Mesenchymal stem cell (in vitro differentiated cells and primary cell): ENCODE measurements around the gene MYBPC2.

Experiments
- DNase-seq: peaks from one replicate; pipeline ENCODE4 v3.0.0-alpha.2; 2013
- H2AFZ ChIP-seq: one replicate; pipeline ENCODE4 v1.6.1; 2013; ENCODE audit warnings: low read depth, mild to moderate bottlenecking, control low read depth, inconsistent platforms, low read length, moderate library complexity
- H2AK5ac ChIP-seq: 2 replicates; pipeline ENCODE4 v1.6.1; 2013; ENCODE audit warnings: low read length, moderate library complexity, mild to moderate bottlenecking, inconsistent platforms; ENCODE audit not compliant: severe bottlenecking
- H2BK120ac ChIP-seq: one replicate; pipeline ENCODE4 v1.6.1; 2013; ENCODE audit warnings: low read depth, mild to moderate bottlenecking, inconsistent platforms, low read length, moderate library complexity
- H2BK12ac ChIP-seq, 2 experiments: one replicate each; pipeline ENCODE4 v1.6.1; 2013; ENCODE audit warnings: inconsistent platforms in 2 of 2, low read length in 2 of 2, mild to moderate bottlenecking in 2 of 2, moderate library complexity in 2 of 2, control low read depth in 1 of 2
- H2BK15ac ChIP-seq: one replicate; pipeline ENCODE4 v1.6.1; 2013; ENCODE audit warnings: mild to moderate bottlenecking, low read depth, inconsistent platforms; ENCODE audit not compliant: poor library complexity, severe bottlenecking
- H2BK5ac ChIP-seq: 2 replicates; pipeline ENCODE4 v1.6.1; 2013; ENCODE audit warnings: low read depth, mild to moderate bottlenecking, low read length, control low read depth, inconsistent platforms; ENCODE audit not compliant: poor library complexity, severe bottlenecking
- H3K14ac ChIP-seq, 2 experiments: one replicate each; pipeline ENCODE4 v1.6.1; 2013; ENCODE audit warnings: inconsistent platforms in 2 of 2, low read length in 2 of 2, control low read depth in 1 of 2, mild to moderate bottlenecking in 1 of 2, moderate library complexity in 1 of 2
- H3K18ac ChIP-seq, 2 experiments: one replicate each; pipeline ENCODE4 v1.6.1; 2013; ENCODE audit warnings: inconsistent platforms in 2 of 2, low read length in 2 of 2, control low read depth in 1 of 2, low read depth in 1 of 2, mild to moderate bottlenecking in 1 of 2
- H3K23ac ChIP-seq, 2 experiments: one replicate each; pipeline ENCODE4 v1.6.1; 2013; ENCODE audit warnings: inconsistent platforms in 2 of 2, low read length in 2 of 2, mild to moderate bottlenecking in 2 of 2, moderate library complexity in 2 of 2, control low read depth in 1 of 2
- H3K27ac ChIP-seq: 2 replicates; pipeline ENCODE4 v1.5.1; 2013; ENCODE audit warnings: mild to moderate bottlenecking, moderate library complexity, low read length, control low read depth, inconsistent platforms; ENCODE audit not compliant: poor library complexity, severe bottlenecking
- H3K27me3 ChIP-seq, 2 experiments: 2 replicates each; pipeline versions ENCODE4 v1.6.1 to v1.7.0; 2013; ENCODE audit warnings: low read length in 2 of 2, mild to moderate bottlenecking in 2 of 2, moderate library complexity in 2 of 2, control low read depth in 1 of 2, inconsistent platforms in 1 of 2; ENCODE audit not compliant: control insufficient read depth in 1 of 2, insufficient read depth in 1 of 2
- H3K36me3 ChIP-seq, 2 experiments: 2 replicates each; pipeline versions ENCODE4 v1.6.1 to v1.7.0; 2013; ENCODE audit warnings: low read length in 2 of 2, control low read depth in 1 of 2, inconsistent platforms in 1 of 2, low read depth in 1 of 2, mild to moderate bottlenecking in 1 of 2; ENCODE audit not compliant: insufficient read depth in 2 of 2, control insufficient read depth in 1 of 2
- H3K4ac ChIP-seq, 2 experiments: one replicate each; pipeline ENCODE4 v1.6.1; 2013; ENCODE audit warnings: inconsistent platforms in 2 of 2, low read length in 2 of 2, mild to moderate bottlenecking in 2 of 2, moderate library complexity in 2 of 2, control low read depth in 1 of 2, low read depth in 1 of 2
- H3K4me1 ChIP-seq: 2 replicates; pipeline ENCODE4 v1.6.1; 2013; ENCODE audit warnings: low read depth, low read length, control low read depth; ENCODE audit not compliant: control insufficient read depth, insufficient read depth
- H3K4me2 ChIP-seq: 2 replicates; pipeline ENCODE4 v1.6.1; 2013; ENCODE audit warnings: low read length, mild to moderate bottlenecking, inconsistent platforms; ENCODE audit not compliant: poor library complexity, severe bottlenecking
- H3K4me3 ChIP-seq, 2 experiments: 2 replicates each; pipeline versions ENCODE4 v1.5.1 to v1.7.0; 2013; ENCODE audit warnings: low read length in 2 of 2, mild to moderate bottlenecking in 2 of 2, control low read depth in 1 of 2, low read depth in 1 of 2; ENCODE audit not compliant: insufficient read depth in 1 of 2
- H3K79me1 ChIP-seq: replicated peaks from 2 replicates; pipeline ENCODE4 v1.6.1; 2013; ENCODE audit warnings: mild to moderate bottlenecking, control low read depth, low read length, inconsistent platforms; ENCODE audit not compliant: poor library complexity, severe bottlenecking
- H3K9ac ChIP-seq: 2 replicates; pipeline ENCODE4 v1.7.0; 2013; ENCODE audit warnings: mild to moderate bottlenecking, low read length, moderate library complexity
- H3K9me3 ChIP-seq: 2 replicates; pipeline ENCODE4 v1.7.0; 2013; ENCODE audit warnings: mild to moderate bottlenecking, low read length; ENCODE audit not compliant: control insufficient read depth
- H4K8ac ChIP-seq: one replicate; pipeline ENCODE4 v1.6.1; 2013; ENCODE audit warnings: inconsistent platforms, mild to moderate bottlenecking, low read length, moderate library complexity
- H4K91ac ChIP-seq: one replicate; pipeline ENCODE4 v1.6.1; 2013; ENCODE audit warnings: mild to moderate bottlenecking, low read length, inconsistent platforms
- WGBS: methylation state at CpG from one replicate; pipeline ENCODE4 v1.1.7; 2013; ENCODE audit warnings: mixed read lengths; 5-methylcytosine and 5-hydroxymethylcytosine counted together

Gene MYBPC2

DNA sequence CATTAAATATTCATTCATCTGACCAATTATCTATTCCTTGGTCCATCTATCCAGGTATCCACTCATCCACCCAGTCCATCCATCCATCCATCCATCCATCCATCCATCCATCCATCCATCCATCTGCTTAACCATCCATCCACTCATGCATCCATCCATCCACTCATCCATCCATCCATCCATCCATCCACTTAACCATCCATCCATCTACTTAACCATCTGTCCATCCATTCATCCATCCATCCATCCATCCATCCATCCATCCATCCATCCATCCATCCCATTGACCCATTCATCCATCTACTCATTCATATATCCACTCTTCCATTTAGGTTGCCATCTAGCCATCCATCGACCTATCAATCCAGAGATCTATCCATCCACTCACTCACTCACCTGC, 11.4 kb downstream of the MYBPC2 start:
- Histone ChIP-seq H2BK120ac (no peak overlapping the region), H3K4me1 (no peaks in the 10 kb centered on the region), H4K8ac (no peak overlapping the region), H4K91ac (no peak overlapping the region), H3K23ac (no peak overlapping the region), H3K18ac (no peak overlapping the region), H2AK5ac (no peak overlapping the region), H2AFZ (no peak overlapping the region), H3K9ac (no peak overlapping the region), H3K27me3 (peaks cover 0 to 6% of the 10 kb centered on the region in 2 experiments), H3K9me3 (no peaks in the 10 kb centered on the region), H2BK5ac (no peak overlapping the region), H2BK15ac (no peak overlapping the region), H2BK12ac (no peak overlapping the region), H3K4me3 (no peak overlapping the region), H3K79me1 (no peaks in the 10 kb centered on the region), H3K4me2 (no peak overlapping the region), H3K4ac (no peak overlapping the region), H3K27ac (no peak overlapping the region), H3K36me3 (peaks cover 0 to 11% of the 10 kb centered on the region in 2 experiments), H3K14ac (no peak overlapping the region)
- WGBS, result 37% methylated on average over 1 of the region's 1 CpG
- no peak for DNase-seq

DNA sequence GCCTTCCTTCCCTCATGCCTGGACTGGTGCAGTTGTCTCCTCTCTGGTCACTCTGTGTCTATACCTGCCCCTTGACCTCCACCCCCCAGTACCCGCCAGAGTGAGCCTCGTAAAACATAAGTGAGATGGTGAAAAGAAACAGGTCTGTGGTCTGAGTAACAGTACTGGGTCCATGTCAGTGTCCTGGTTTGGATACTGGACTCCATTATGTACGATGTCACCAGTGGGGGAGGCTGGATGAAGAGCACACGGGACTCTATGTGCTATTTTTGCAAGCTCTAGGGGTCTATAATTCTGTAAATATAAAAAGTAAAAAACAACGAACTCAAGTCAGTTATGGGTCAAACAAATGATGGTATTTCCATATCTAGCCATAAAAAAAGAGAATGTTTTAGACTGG, 14.4 kb downstream of the MYBPC2 start:
- 83% methylated on average over 2 of the region's 5 CpGs for WGBS
- H3K9ac ChIP-seq, result no peak overlapping the region
- peaks cover 10 to 23% of the 10 kb centered on the region in 2 experiments for H3K27me3 ChIP-seq

DNA sequence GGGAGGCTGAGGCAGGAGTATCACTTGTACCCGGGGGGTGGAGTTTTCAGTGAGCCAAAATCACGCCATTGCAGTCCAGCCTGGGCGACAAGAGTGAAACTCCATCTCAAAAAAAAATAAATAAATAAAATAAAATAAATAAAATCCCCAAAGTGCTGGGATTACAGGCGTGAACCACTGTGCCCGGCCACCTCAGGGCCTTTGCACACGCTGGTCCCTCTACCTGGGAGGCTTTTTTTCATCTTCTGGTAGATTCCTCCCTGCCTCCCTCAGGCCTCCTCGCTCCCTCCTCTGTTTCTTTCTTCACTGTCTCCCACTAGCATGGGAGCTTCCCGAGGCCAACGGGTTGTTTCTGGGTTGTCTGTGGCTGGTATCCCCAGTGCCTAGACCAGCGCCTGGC, 15.1 kb downstream of the MYBPC2 start:
- no peak overlapping the region for H3K4me2 ChIP-seq
- H3K27me3 ChIP-seq, result peaks cover 10 to 27% of the 10 kb centered on the region in 2 experiments
- WGBS, result 91% methylated on average over 8 of the region's 10 CpGs
- H3K9ac ChIP-seq, result no peak overlapping the region
- peaks cover 0 to 15% of the 10 kb centered on the region in 2 experiments for H3K36me3 ChIP-seq
- no peak overlapping the region for H2BK120ac ChIP-seq
- H2BK15ac ChIP-seq, result no peak overlapping the region
- no peak overlapping the region for H2BK12ac ChIP-seq
- DNase-seq, result no peak
- H3K9me3 ChIP-seq, result no peaks in the 10 kb centered on the region
- H3K23ac ChIP-seq, result no peak overlapping the region
- no peak overlapping the region for H3K4ac ChIP-seq
- no peak overlapping the region for H2AK5ac ChIP-seq
- H2BK5ac ChIP-seq, result no peak overlapping the region
- no peak overlapping the region for H2AFZ ChIP-seq
- no peak overlapping the region for H3K4me3 ChIP-seq
- H3K4me1 ChIP-seq, result no peaks in the 10 kb centered on the region
- no peak overlapping the region for H3K27ac ChIP-seq
- no peak overlapping the region for H3K14ac ChIP-seq
- H3K79me1 ChIP-seq, result no peaks in the 10 kb centered on the region
- no peak overlapping the region for H4K91ac ChIP-seq
- H3K18ac ChIP-seq, result no peak overlapping the region
- no peak overlapping the region for H4K8ac ChIP-seq

More for the DNA sequence above, 14.4 kb downstream of the MYBPC2 start:
- Histone ChIP-seq H3K27ac (no peak overlapping the region), H3K79me1 (no peaks in the 10 kb centered on the region), H3K4me3 (no peak overlapping the region), H3K4ac (no peak overlapping the region), H2AFZ (no peak overlapping the region), H3K14ac (no peak overlapping the region), H2BK5ac (no peak overlapping the region), H2BK15ac (no peak overlapping the region), H3K23ac (no peak overlapping the region), H3K9me3 (no peaks in the 10 kb centered on the region), H3K4me1 (no peaks in the 10 kb centered on the region), H4K91ac (no peak overlapping the region), H2BK12ac (no peak overlapping the region), H3K18ac (no peak overlapping the region), H3K36me3 (peaks cover 0 to 15% of the 10 kb centered on the region in 2 experiments), H2BK120ac (no peak overlapping the region), H2AK5ac (no peak overlapping the region), H3K4me2 (no peak overlapping the region), H4K8ac (no peak overlapping the region)
- no peak for DNase-seq

DNA sequence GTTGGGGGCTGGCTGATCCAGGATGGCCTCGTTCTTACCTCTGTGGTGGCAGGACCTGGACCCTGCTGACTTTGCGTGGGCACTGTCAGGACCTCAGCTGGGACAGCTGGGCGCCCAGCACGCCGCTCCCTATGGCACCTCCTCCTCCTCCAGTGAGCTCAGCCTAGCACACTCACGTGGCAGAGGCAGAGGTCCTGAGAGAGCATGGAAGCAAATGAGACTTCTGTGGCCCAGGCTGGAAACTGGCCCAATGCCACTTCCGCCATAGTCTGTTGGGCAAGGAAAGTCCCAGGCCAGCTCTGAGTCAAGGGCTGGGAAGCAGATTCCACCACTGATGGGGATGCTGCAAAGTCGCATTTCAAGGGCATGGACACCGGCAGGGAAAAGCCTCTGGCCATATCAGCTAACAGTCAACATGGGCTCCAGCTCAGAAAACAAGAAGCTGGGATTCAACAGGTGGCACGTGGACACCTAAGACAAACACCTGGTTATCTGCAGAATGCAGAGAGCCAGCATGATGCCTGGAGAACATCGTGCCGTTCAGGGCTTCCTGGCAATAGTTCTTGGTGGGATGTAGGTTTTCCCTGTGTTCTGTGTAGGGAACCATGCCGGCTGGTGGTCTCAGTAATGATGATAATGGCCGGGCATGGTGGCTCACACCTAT, 16.7 kb downstream of the MYBPC2 start:
- H2AK5ac ChIP-seq, result no peak overlapping the region
- no peaks in the 10 kb centered on the region for H3K4me1 ChIP-seq
- 85% methylated on average over 14 of the region's 14 CpGs for WGBS
- no peak overlapping the region for H3K4me2 ChIP-seq
- H2AFZ ChIP-seq, result no peak overlapping the region
- no peak overlapping the region for H4K8ac ChIP-seq
- peaks cover 0 to 20% of the 10 kb centered on the region in 2 experiments for H3K36me3 ChIP-seq
- DNase-seq, result no peak
- no peak overlapping the region for H3K4me3 ChIP-seq
- H3K27me3 ChIP-seq, result peaks cover 10 to 28% of the 10 kb centered on the region in 2 experiments
- H2BK5ac ChIP-seq, result no peak overlapping the region
- no peak overlapping the region for H2BK12ac ChIP-seq
- H2BK120ac ChIP-seq, result no peak overlapping the region
- H3K27ac ChIP-seq, result no peak overlapping the region
- H4K91ac ChIP-seq, result no peak overlapping the region
- H3K18ac ChIP-seq, result no peak overlapping the region
- H3K9ac ChIP-seq, result no peak overlapping the region
- no peak overlapping the region for H2BK15ac ChIP-seq
- no peak overlapping the region for H3K23ac ChIP-seq
- H3K14ac ChIP-seq, result no peak overlapping the region
- H3K4ac ChIP-seq, result no peak overlapping the region
- no peaks in the 10 kb centered on the region for H3K9me3 ChIP-seq
- no peaks in the 10 kb centered on the region for H3K79me1 ChIP-seq
